Neural cell (in vitro differentiated cells): ENCODE results near the gene TNIP3. TPM values are rescaled to one million over a fixed set of nuclear protein-coding genes. Genes with fewer than 3 reads are reported as not detected.

Source experiments
- H2AFZ ChIP-seq: fragments of 200-600, 300-800 bp; sonication (generic), shearing (Covaris generic); 2 replicates; pipeline ENCODE4 v1.6.0; 2014; ENCODE audit warnings: low read depth, mild to moderate bottlenecking, antibody characterized with exemption, low read length, moderate library complexity
- H3F3A ChIP-seq: fragments of 200-600 bp; shearing (Covaris generic); 2 replicates; pipeline ENCODE4 v1.6.1; 2016; ENCODE audit warnings: mild to moderate bottlenecking, moderate library complexity, mixed read lengths, antibody characterized with exemption, low read length; ENCODE audit not compliant: insufficient read depth, poor library complexity, severe bottlenecking
- H3K27ac ChIP-seq: fragments of 200-600, 300-800 bp; sonication (generic), shearing (Covaris generic); 2 replicates; pipeline ENCODE4 v1.5.1; 2014; ENCODE audit warnings: mild to moderate bottlenecking, low read length, moderate library complexity
- H3K27me3 ChIP-seq: fragments of 300-800, 200-600 bp; sonication (generic), shearing (Covaris generic); 2 replicates; pipeline ENCODE4 v1.6.0; 2014; ENCODE audit warnings: mild to moderate bottlenecking, low read depth, low read length, moderate library complexity; ENCODE audit not compliant: insufficient read depth
- H3K36me3 ChIP-seq: fragments of 300-800, 200-600 bp; sonication (generic), shearing (Covaris generic); 2 replicates; pipeline ENCODE4 v1.5.1; 2014; ENCODE audit warnings: mild to moderate bottlenecking, antibody characterized with exemption, low read length, moderate library complexity; ENCODE audit not compliant: insufficient read depth
- H3K4me2 ChIP-seq: fragments of 300-800, 200-600 bp; sonication (generic), shearing (Covaris generic); 2 replicates; pipeline ENCODE4 v1.6.0; 2014; ENCODE audit warnings: mild to moderate bottlenecking, low read length
- H3K4me3 ChIP-seq: fragments of 300-800, 200-600 bp; sonication (generic), shearing (Covaris generic); 2 replicates; pipeline ENCODE4 v1.5.1; 2014; ENCODE audit warnings: mild to moderate bottlenecking, low read length, moderate library complexity
- H3K79me2 ChIP-seq: fragments of 200-600 bp; shearing (Covaris generic); replicated peaks from 2 replicates; pipeline ENCODE4 v1.6.0; 2014; ENCODE audit warnings: mild to moderate bottlenecking, low read length, moderate library complexity; ENCODE audit not compliant: insufficient read depth
- H3K9ac ChIP-seq: fragments of 300-800, 200-600 bp; sonication (generic), shearing (Covaris generic); 2 replicates; pipeline ENCODE4 v1.6.1; 2016; ENCODE audit warnings: mild to moderate bottlenecking, low read length, mixed read lengths
- H3K9me2 ChIP-seq: fragments of 200-600 bp; shearing (Covaris generic); 2 replicates; pipeline ENCODE4 v1.6.1; 2016; ENCODE audit warnings: mild to moderate bottlenecking, low read length, mixed read lengths; ENCODE audit not compliant: insufficient read depth
- H3K9me3 ChIP-seq: fragments of 200-600, 300-800 bp; sonication (generic), shearing (Covaris generic); 2 replicates; pipeline ENCODE4 v1.6.1; 2016; ENCODE audit warnings: mild to moderate bottlenecking, mixed run types, low read length, moderate library complexity, mixed read lengths
- H4K20me1 ChIP-seq: fragments of 200-600 bp; shearing (Covaris generic); 2 replicates; pipeline ENCODE4 v1.6.1; 2016; ENCODE audit warnings: mild to moderate bottlenecking, mixed run types; ENCODE audit not compliant: insufficient read depth
- EP300 ChIP-seq: fragments of 450-650 bp; conservative IDR thresholded peaks from 2 replicates; pipeline ENCODE4 v1.6.1; 2014; ENCODE audit warnings: antibody characterized with exemption, mild to moderate bottlenecking, moderate library complexity; ENCODE audit not compliant: poor library complexity, severe bottlenecking
- EZH2 ChIP-seq: fragments of 200-600, 300-800 bp; shearing (Covaris generic), sonication (generic); IDR thresholded peaks from 2 replicates; pipeline ENCODE4 v1.6.1; 2014; ENCODE audit warnings: antibody characterized with exemption, low read length, borderline replicate concordance, mild to moderate bottlenecking; ENCODE audit not compliant: insufficient read depth, poor library complexity, severe bottlenecking
- MXI1 ChIP-seq: fragments of 450-650 bp; conservative IDR thresholded peaks from 2 replicates; pipeline ENCODE4 v1.6.1; 2014; ENCODE audit warnings: antibody characterized with exemption, mild to moderate bottlenecking; ENCODE audit not compliant: poor library complexity, severe bottlenecking
- POLR2AphosphoS5 ChIP-seq: IDR thresholded peaks from 2 replicates; pipeline ENCODE4 v1.6.1; 2012
- RAD21 ChIP-seq: fragments of 450-650 bp; conservative IDR thresholded peaks from 2 replicates; pipeline ENCODE4 v1.6.1; 2014; ENCODE audit warnings: antibody characterized with exemption, mild to moderate bottlenecking, moderate library complexity
- SMC3 ChIP-seq: fragments of 450-650 bp; conservative IDR thresholded peaks from 2 replicates; pipeline ENCODE4 v1.6.1; 2014; ENCODE audit warnings: antibody characterized with exemption, mild to moderate bottlenecking, moderate library complexity; ENCODE audit not compliant: poor library complexity
- TAF1 ChIP-seq: IDR thresholded peaks from 2 replicates; pipeline ENCODE4 v1.6.1; 2012; ENCODE audit warnings: low read depth
- polyA plus RNA-seq: library from polyadenylated mRNA; depleted of rRNA; stranded (reverse); fragments of >200 nt; gene quantifications from 2 replicates; pipeline ENCODE4 v1.2.3, GENCODE V29; 2014
- TF ChIP-seq, protein P1 (sequence below): IDR thresholded peaks from 2 replicates; pipeline ENCODE4 v1.6.1; 2012; ENCODE audit warnings: borderline replicate concordance
- TF ChIP-seq, protein P2 (sequence below): fragments of 450-650 bp; IDR thresholded peaks from 2 replicates; pipeline ENCODE4 v1.5.1; 2014; ENCODE audit warnings: antibody characterized with exemption, mild to moderate bottlenecking, moderate library complexity; ENCODE audit not compliant: poor library complexity, severe bottlenecking

Gene TNIP3
- polyA plus RNA-seq, 1 donor from 2014 or later, result 0.09 TPM

DNA sequence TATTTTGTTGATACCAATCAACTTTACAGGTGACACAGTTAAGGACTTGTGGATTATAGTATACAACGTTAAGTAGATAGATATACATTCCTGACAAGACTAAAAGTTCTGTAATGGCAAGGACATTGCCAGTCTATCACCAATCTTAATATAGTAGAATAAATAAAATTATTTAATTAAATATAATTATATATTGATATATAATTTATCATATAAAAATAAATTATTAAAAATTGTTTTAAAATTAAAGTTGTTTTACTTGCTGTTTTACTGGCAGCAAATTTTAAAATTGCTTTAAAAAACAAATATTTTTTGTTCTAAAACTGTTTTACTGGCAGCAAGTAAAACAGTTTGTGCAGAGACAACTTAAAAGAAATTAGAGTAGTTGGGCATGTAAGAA lies 18.7 kb downstream of the TNIP3 start:
- Histone ChIP-seq H3K27ac (no peak overlapping the region), H3K9ac (no peak overlapping the region), H3K79me2 (no peaks in the 10 kb centered on the region), H3K9me3 (no peaks in the 10 kb centered on the region), H3K9me2 (no peaks in the 10 kb centered on the region), H3F3A (no peaks in the 10 kb centered on the region), H3K27me3 (no peaks in the 10 kb centered on the region), H3K36me3 (no peaks in the 10 kb centered on the region), H3K4me3 (no peak overlapping the region), H4K20me1 (no peaks in the 10 kb centered on the region), H2AFZ (no peak overlapping the region), H3K4me2 (no peak overlapping the region)
- TF ChIP-seq EP300 (no peak), POLR2AphosphoS5 (no peak), EZH2 (no peak)
- TF ChIP-seq, protein P1, sequence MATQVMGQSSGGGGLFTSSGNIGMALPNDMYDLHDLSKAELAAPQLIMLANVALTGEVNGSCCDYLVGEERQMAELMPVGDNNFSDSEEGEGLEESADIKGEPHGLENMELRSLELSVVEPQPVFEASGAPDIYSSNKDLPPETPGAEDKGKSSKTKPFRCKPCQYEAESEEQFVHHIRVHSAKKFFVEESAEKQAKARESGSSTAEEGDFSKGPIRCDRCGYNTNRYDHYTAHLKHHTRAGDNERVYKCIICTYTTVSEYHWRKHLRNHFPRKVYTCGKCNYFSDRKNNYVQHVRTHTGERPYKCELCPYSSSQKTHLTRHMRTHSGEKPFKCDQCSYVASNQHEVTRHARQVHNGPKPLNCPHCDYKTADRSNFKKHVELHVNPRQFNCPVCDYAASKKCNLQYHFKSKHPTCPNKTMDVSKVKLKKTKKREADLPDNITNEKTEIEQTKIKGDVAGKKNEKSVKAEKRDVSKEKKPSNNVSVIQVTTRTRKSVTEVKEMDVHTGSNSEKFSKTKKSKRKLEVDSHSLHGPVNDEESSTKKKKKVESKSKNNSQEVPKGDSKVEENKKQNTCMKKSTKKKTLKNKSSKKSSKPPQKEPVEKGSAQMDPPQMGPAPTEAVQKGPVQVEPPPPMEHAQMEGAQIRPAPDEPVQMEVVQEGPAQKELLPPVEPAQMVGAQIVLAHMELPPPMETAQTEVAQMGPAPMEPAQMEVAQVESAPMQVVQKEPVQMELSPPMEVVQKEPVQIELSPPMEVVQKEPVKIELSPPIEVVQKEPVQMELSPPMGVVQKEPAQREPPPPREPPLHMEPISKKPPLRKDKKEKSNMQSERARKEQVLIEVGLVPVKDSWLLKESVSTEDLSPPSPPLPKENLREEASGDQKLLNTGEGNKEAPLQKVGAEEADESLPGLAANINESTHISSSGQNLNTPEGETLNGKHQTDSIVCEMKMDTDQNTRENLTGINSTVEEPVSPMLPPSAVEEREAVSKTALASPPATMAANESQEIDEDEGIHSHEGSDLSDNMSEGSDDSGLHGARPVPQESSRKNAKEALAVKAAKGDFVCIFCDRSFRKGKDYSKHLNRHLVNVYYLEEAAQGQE, result no peak
- TF ChIP-seq, protein P2, sequence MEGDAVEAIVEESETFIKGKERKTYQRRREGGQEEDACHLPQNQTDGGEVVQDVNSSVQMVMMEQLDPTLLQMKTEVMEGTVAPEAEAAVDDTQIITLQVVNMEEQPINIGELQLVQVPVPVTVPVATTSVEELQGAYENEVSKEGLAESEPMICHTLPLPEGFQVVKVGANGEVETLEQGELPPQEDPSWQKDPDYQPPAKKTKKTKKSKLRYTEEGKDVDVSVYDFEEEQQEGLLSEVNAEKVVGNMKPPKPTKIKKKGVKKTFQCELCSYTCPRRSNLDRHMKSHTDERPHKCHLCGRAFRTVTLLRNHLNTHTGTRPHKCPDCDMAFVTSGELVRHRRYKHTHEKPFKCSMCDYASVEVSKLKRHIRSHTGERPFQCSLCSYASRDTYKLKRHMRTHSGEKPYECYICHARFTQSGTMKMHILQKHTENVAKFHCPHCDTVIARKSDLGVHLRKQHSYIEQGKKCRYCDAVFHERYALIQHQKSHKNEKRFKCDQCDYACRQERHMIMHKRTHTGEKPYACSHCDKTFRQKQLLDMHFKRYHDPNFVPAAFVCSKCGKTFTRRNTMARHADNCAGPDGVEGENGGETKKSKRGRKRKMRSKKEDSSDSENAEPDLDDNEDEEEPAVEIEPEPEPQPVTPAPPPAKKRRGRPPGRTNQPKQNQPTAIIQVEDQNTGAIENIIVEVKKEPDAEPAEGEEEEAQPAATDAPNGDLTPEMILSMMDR, result no peak

DNA sequence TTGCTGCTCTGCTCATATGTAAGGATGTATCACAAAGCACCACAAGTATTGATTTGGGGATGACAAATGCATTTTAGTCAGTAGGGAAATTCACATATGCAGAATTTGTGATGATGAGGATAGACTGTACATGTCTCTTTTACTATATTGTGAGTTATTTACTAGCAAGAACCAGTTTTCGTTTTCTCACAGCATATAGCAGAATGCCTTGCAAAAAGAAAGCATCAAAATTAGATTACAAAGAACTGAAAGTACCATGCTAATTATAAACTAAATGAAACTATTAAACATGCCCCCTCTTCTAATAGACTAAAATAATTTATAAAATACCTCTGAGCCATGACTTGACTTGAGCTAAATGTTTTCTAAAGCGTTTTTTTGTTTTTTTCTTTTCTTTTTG lies 20.1 kb downstream of the TNIP3 start:
- no peaks in the 10 kb centered on the region for H3K27me3 ChIP-seq

DNA sequence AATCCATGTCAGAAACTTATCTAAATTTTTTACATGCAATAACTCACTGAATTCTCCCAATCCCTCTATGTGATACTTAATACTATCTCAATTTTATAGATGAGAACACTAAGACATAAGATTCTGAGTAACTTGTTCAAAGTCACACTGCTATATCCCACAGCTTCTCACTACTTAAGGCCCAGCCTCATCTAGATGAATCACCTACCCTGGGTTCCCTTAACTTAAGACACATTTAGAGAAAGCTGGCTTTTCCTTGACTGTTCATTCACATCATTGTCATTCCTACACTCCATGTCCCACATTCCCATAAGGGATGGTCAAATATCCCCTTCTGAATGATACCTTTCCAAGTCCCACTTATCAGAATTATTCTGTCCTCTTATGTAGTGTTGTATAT lies 21.0 kb downstream of the TNIP3 start:
- Histone ChIP-seq H3K27me3 (no peaks in the 10 kb centered on the region), H3K27ac (no peak overlapping the region), H3K36me3 (no peaks in the 10 kb centered on the region)

More for the DNA sequence above, 20.1 kb downstream of the TNIP3 start:
- TF ChIP-seq EZH2 (no peak), MXI1 (no peak), TAF1 (no peak)
- Histone ChIP-seq H3K79me2 (no peaks in the 10 kb centered on the region), H4K20me1 (no peaks in the 10 kb centered on the region), H3K9ac (no peak overlapping the region), H3F3A (no peaks in the 10 kb centered on the region), H3K36me3 (no peaks in the 10 kb centered on the region), H3K27ac (no peak overlapping the region), H3K9me2 (no peaks in the 10 kb centered on the region), H2AFZ (no peak overlapping the region), H3K9me3 (no peaks in the 10 kb centered on the region), H3K4me2 (no peak overlapping the region), H3K4me3 (no peak overlapping the region)

More for the DNA sequence above, 21.0 kb downstream of the TNIP3 start:
- Histone ChIP-seq H3K4me2 (no peak overlapping the region), H3K9me2 (no peaks in the 10 kb centered on the region), H4K20me1 (no peaks in the 10 kb centered on the region), H3F3A (no peaks in the 10 kb centered on the region), H3K9me3 (no peaks in the 10 kb centered on the region), H3K4me3 (no peak overlapping the region), H3K9ac (no peak overlapping the region), H3K79me2 (no peaks in the 10 kb centered on the region), H2AFZ (no peak overlapping the region)
- no peak for TF ChIP-seq EP300
- TF ChIP-seq, protein P2, result no peak
- TF ChIP-seq POLR2AphosphoS5, result no peak
- TF ChIP-seq SMC3, result no peak
- TF ChIP-seq MXI1, result no peak
- TF ChIP-seq EZH2, result no peak
- TF ChIP-seq, protein P1, result no peak
- no peak for TF ChIP-seq RAD21
- no peak for TF ChIP-seq TAF1
